Tibial artery (tissue), 4 donors: ENCODE measurements around the gene EHBP1L1.
A peak's percentile ranks its signal among the peaks of the same experiment; 100 is the strongest.

Experiments used
- DNase-seq, 2 donors: peaks; one replicate each; pipeline ENCODE4 v3.0.0-alpha.2; 2019
- H3K27ac ChIP-seq, 2 donors: fragments of 200-600 bp; sonication (generic) in 1 of 2; 1 replicate in 1 of 2; 2 replicates in 1 of 2; pipeline ENCODE4 v1.5.1; 2018 to 2019; ENCODE audit warnings: mild to moderate bottlenecking in 1 of 2
- H3K27me3 ChIP-seq, 2 donors: fragments of 200-600 bp; sonication (generic) in 1 of 2; one replicate each; pipeline versions ENCODE4 v1.5.1 to v1.6.0; 2016 to 2019
- H3K36me3 ChIP-seq, 3 donors: fragments of 200-600 bp; sonication (generic) in 2 of 3; one replicate each; pipeline ENCODE4 v1.5.1; 2016 to 2019; ENCODE audit warnings: mild to moderate bottlenecking in 2 of 3
- H3K4me1 ChIP-seq, 4 donors: fragments of 200-600 bp; sonication (generic) in 2 of 4; 1 replicate in 3 of 4; 2 replicates in 1 of 4; pipeline ENCODE4 v1.5.1; 2016 to 2019
- H3K4me3 ChIP-seq, 2 donors: fragments of 200-600 bp; sonication (generic) in 1 of 2; 1 replicate in 1 of 2; 2 replicates in 1 of 2; pipeline ENCODE4 v1.5.1; 2018 to 2019; ENCODE audit warnings: mild to moderate bottlenecking in 2 of 2
- H3K9me3 ChIP-seq, 3 donors: fragments of 200-600 bp; sonication (generic) in 1 of 3; one replicate each; pipeline ENCODE4 v1.5.1; 2016 to 2019
- CTCF ChIP-seq, 2 experiments: fragments of 200-600 bp in 1 of 2; fragments of 450-650 bp in 1 of 2; IDR thresholded peaks; one replicate each; pipeline ENCODE4 v1.5.1; 2017 to 2019; ENCODE audit warnings: antibody characterized with exemption in 2 of 2, mild to moderate bottlenecking in 1 of 2, moderate library complexity in 1 of 2
- intact Hi-C: fragments of 100-400 bp; cut with DNase I; formaldehyde crosslinking; loops from one replicate; pipeline ENCODE4 v1.15.0; 2023; ENCODE audit warnings: low total_unique reads

The EHBP1L1 gene

GRCh38 chr11:65541093-65541982 is 34.5 kb upstream of the EHBP1L1 start:
- Histone ChIP-seq H3K4me3 (peak overlapping the region; percentile 50 to 58), H3K27ac (peak overlapping the region; percentile 86 to 91), H3K36me3 (peaks cover 15 to 73% (median 34%) of the 10 kb centered on the region in 3 donors), H3K4me1 (peaks cover 0 to 34% (median 23%) of the 10 kb centered on the region in 4 donors), H3K9me3 (no peaks in the 10 kb centered on the region), H3K27me3 (no peaks in the 10 kb centered on the region)
- TF ChIP-seq CTCF (IDR thresholded peaks at IDR 0.05): peak in 1 of 2 experiments; percentile 2
- DNase-seq: no peak
- intact Hi-C loops: loop anchor here (2.0 to 5.0 kb wide), 2 partner anchors 27 to 46 kb away; no protein-coding TSS in a partner anchor

GRCh38 chr11:65542738-65543390 is 33.0 kb upstream of the EHBP1L1 start:
- H3K27me3 ChIP-seq: no peaks in the 10 kb centered on the region
- H3K4me1 ChIP-seq: peaks cover 0 to 35% (median 25%) of the 10 kb centered on the region in 4 donors
- peak overlapping the region in 1 of 2 donors; percentile 91 for H3K27ac ChIP-seq
- intact Hi-C loops: loop anchor here (5.0 kb wide), 1 partner anchor 44 kb away; no protein-coding TSS in a partner anchor
- DNase-seq: no peak
- H3K4me3 ChIP-seq: no peak overlapping the region
- H3K36me3 ChIP-seq: peaks cover 9 to 72% (median 38%) of the 10 kb centered on the region in 3 donors
- no peak for TF ChIP-seq CTCF (IDR thresholded peaks at IDR 0.05)
- no peaks in the 10 kb centered on the region for H3K9me3 ChIP-seq

GRCh38 chr11:65545853-65546216 is 30.0 kb upstream of the EHBP1L1 start:
- no peak overlapping the region for H3K4me3 ChIP-seq
- DNase-seq: no peak
- peaks cover 0 to 17% (median 12%) of the 10 kb centered on the region in 4 donors for H3K4me1 ChIP-seq
- peaks cover 0 to 79% (median 30%) of the 10 kb centered on the region in 3 donors for H3K36me3 ChIP-seq
- H3K27ac ChIP-seq: peak overlapping the region in 1 of 2 donors; percentile 32
- H3K9me3 ChIP-seq: no peaks in the 10 kb centered on the region
- intact Hi-C loops: no loop called here
- TF ChIP-seq CTCF (IDR thresholded peaks at IDR 0.05): no peak
- no peaks in the 10 kb centered on the region for H3K27me3 ChIP-seq

GRCh38 chr11:65546217-65546958 is 29.5 kb upstream of the EHBP1L1 start:
- peak; percentile 77 to 86 for DNase-seq
- no peak for TF ChIP-seq CTCF (IDR thresholded peaks at IDR 0.05)
- Histone ChIP-seq H3K9me3 (no peaks in the 10 kb centered on the region), H3K4me3 (peak overlapping the region in 1 of 2 donors; percentile 26), H3K4me1 (peaks cover 0 to 12% (median 6%) of the 10 kb centered on the region in 4 donors), H3K36me3 (peaks cover 0 to 84% (median 36%) of the 10 kb centered on the region in 3 donors), H3K27ac (peak overlapping the region; percentile 32 to 48), H3K27me3 (no peaks in the 10 kb centered on the region)
- intact Hi-C loops: no loop called here

GRCh38 chr11:65547446-65548125 is 28.3 kb upstream of the EHBP1L1 start:
- no peak for TF ChIP-seq CTCF (IDR thresholded peaks at IDR 0.05)
- no peak overlapping the region for H3K27ac ChIP-seq

More at GRCh38 chr11:65547446-65548125, 28.3 kb upstream of the EHBP1L1 start:
- intact Hi-C loops: no loop called here
- Histone ChIP-seq H3K9me3 (no peaks in the 10 kb centered on the region), H3K36me3 (peaks cover 0 to 95% (median 45%) of the 10 kb centered on the region in 3 donors), H3K4me1 (peaks cover 0 to 5% (median 2%) of the 10 kb centered on the region in 4 donors), H3K27me3 (no peaks in the 10 kb centered on the region), H3K4me3 (no peak overlapping the region)
- DNase-seq: no peak
